ENCODE results near the gene CNTNAP2.

Gene CNTNAP2

GRCh38 chr7:147984265-147984664 lies 1867.7 kb downstream of the CNTNAP2 start:
- no peak for DNase-seq (ENCODE audit: low read depth in 1 of 2, low spot score in 1 of 2)

GRCh38 chr7:147990079-147990478 lies 1873.5 kb downstream of the CNTNAP2 start:
- no peak for DNase-seq (ENCODE audit: low read depth in 1 of 2, low spot score in 1 of 2)

GRCh38 chr7:147990942-147991341 lies 1874.3 kb downstream of the CNTNAP2 start:
- no peak for DNase-seq (ENCODE audit: low read depth in 1 of 2, low spot score in 1 of 2)

- no peak for DNase-seq (ENCODE audit: low read depth in 1 of 2, low spot score in 1 of 2)
These were observed 1876.1 kb downstream of the CNTNAP2 start for GRCh38 chr7:147992698-147993097.

GRCh38 chr7:147997636-147998035 lies 1881.0 kb downstream of the CNTNAP2 start:
- DNase-seq (ENCODE audit: low read depth in 1 of 2, low spot score in 1 of 2), result no peak

- no peak for DNase-seq (ENCODE audit: low read depth in 1 of 2, low spot score in 1 of 2)
These were observed 1883.4 kb downstream of the CNTNAP2 start for GRCh38 chr7:147999962-148000361.

GRCh38 chr7:148011753-148012152 lies 1895.2 kb downstream of the CNTNAP2 start:
- DNase-seq (ENCODE audit: low read depth in 1 of 2, low spot score in 1 of 2), result no peak

GRCh38 chr7:148014001-148014400 lies 1897.4 kb downstream of the CNTNAP2 start:
- DNase-seq (ENCODE audit: low read depth in 1 of 2, low spot score in 1 of 2), result no peak

- no peak for DNase-seq (ENCODE audit: low read depth in 1 of 2, low spot score in 1 of 2)
These were observed 1897.9 kb downstream of the CNTNAP2 start for GRCh38 chr7:148014541-148014940.

GRCh38 chr7:148017126-148017525 lies 1900.5 kb downstream of the CNTNAP2 start:
- DNase-seq (ENCODE audit: low read depth in 1 of 2, low spot score in 1 of 2), result no peak

- DNase-seq (ENCODE audit: low read depth in 1 of 2, low spot score in 1 of 2), result no peak
These were observed 1904.1 kb downstream of the CNTNAP2 start for GRCh38 chr7:148020679-148021078.

GRCh38 chr7:148021507-148022045 lies 1905.0 kb downstream of the CNTNAP2 start:
- no peak for DNase-seq (ENCODE audit: low read depth in 1 of 2, low spot score in 1 of 2)

- no peak for DNase-seq (ENCODE audit: low read depth in 1 of 2, low spot score in 1 of 2)
These were observed 1906.2 kb downstream of the CNTNAP2 start for GRCh38 chr7:148022832-148023231.

GRCh38 chr7:148026713-148027112 lies 1910.1 kb downstream of the CNTNAP2 start:
- DNase-seq (ENCODE audit: low read depth in 1 of 2, low spot score in 1 of 2), result no peak

GRCh38 chr7:148028165-148028564 lies 1911.6 kb downstream of the CNTNAP2 start:
- DNase-seq (ENCODE audit: low read depth in 1 of 2, low spot score in 1 of 2), result no peak

GRCh38 chr7:148031019-148031418 lies 1914.4 kb downstream of the CNTNAP2 start:
- DNase-seq (ENCODE audit: low read depth in 1 of 2, low spot score in 1 of 2), result no peak

GRCh38 chr7:148031811-148032210 lies 1915.2 kb downstream of the CNTNAP2 start:
- DNase-seq (ENCODE audit: low read depth in 1 of 2, low spot score in 1 of 2), result no peak

- DNase-seq (ENCODE audit: low read depth in 1 of 2, low spot score in 1 of 2), result no peak
These were observed 1919.3 kb downstream of the CNTNAP2 start for GRCh38 chr7:148035950-148036349.

- DNase-seq (ENCODE audit: low read depth in 1 of 2, low spot score in 1 of 2), result no peak
These were observed 1920.4 kb downstream of the CNTNAP2 start for GRCh38 chr7:148037044-148037443.

GRCh38 chr7:148041156-148041555 lies 1924.6 kb downstream of the CNTNAP2 start:
- DNase-seq (ENCODE audit: low read depth in 1 of 2, low spot score in 1 of 2), result no peak

GRCh38 chr7:148042935-148043631 lies 1926.5 kb downstream of the CNTNAP2 start:
- no peak for DNase-seq (ENCODE audit: low read depth in 1 of 2, low spot score in 1 of 2)

GRCh38 chr7:148044173-148044572 lies 1927.6 kb downstream of the CNTNAP2 start:
- no peak for DNase-seq (ENCODE audit: low read depth in 1 of 2, low spot score in 1 of 2)

- no peak for DNase-seq (ENCODE audit: low read depth in 1 of 2, low spot score in 1 of 2)
These were observed 1928.9 kb downstream of the CNTNAP2 start for GRCh38 chr7:148045521-148045920.

Measured in stimulated activated CD4-positive, alpha-beta T cell treated with anti-CD3 and anti-CD28 coated beads, Interleukin-15, amount 100 ng/mL, for 1 hour (primary cell).